Activated naive CD8-positive, alpha-beta T cell treated with anti-CD3 and anti-CD28 coated beads, Interleukin-2, amount 10 ng/mL, durations not matched to agents 7 days and 5 days (primary cell): ENCODE measurements around the gene EIF5AL1. TPM values are rescaled to one million over a fixed set of nuclear protein-coding genes. Genes with fewer than 3 reads are reported as not detected.
A peak's percentile ranks its signal among the peaks of the same experiment; 100 is the strongest.
"Not testable (repeated sequence)": the region's sequence is repeated elsewhere in the genome, so short reads cannot be mapped to it uniquely, and the experiment has no call there.

Experiments
- ATAC-seq: fragments of 150-1000 bp; cut with Tn5 transposase; one replicate; pipeline ENCODE4 v1.10.0; 2021; ENCODE audit warnings: low read depth, moderate library complexity
- POLR2A ChIA-PET: fragments of 350-600 bp; sonication (Branson Sonifier 250); formaldehyde crosslinking; loops from one replicate; lab custom pipeline; 2021; ENCODE audit warnings: antibody characterized with exemption; lab: Charles Lee
- DNase-seq: peaks from one replicate; pipeline ENCODE4 v3.0.0; 2021
- H3K27ac Mint-ChIP-seq: one replicate; pipeline ENCODE4 v1.8.0; 2022; ENCODE audit warnings: mild to moderate bottlenecking, mixed read lengths
- H3K27me3 Mint-ChIP-seq: one replicate; pipeline ENCODE4 v1.8.0; 2022; ENCODE audit warnings: mild to moderate bottlenecking, moderate library complexity, mixed read lengths
- H3K36me3 Mint-ChIP-seq: one replicate; pipeline ENCODE4 v1.8.0; 2021; ENCODE audit warnings: mild to moderate bottlenecking, mixed read lengths
- H3K4me1 Mint-ChIP-seq: one replicate; pipeline ENCODE4 v1.8.0; 2021; ENCODE audit warnings: mixed read lengths
- H3K4me3 Mint-ChIP-seq: one replicate; pipeline ENCODE4 v1.8.0; 2022; ENCODE audit warnings: mild to moderate bottlenecking, moderate library complexity, mixed read lengths
- H3K9me3 Mint-ChIP-seq: one replicate; pipeline ENCODE4 v1.8.0; 2021; ENCODE audit warnings: mixed read lengths
- total RNA-seq, 2 experiments: library from RNA; stranded (reverse); gene quantifications; one replicate each; pipeline ENCODE4 v1.2.3, GENCODE V29; 2021

Gene EIF5AL1
- total RNA-seq, 2 experiments from 2014 or later = 0.94 TPM

DNA sequence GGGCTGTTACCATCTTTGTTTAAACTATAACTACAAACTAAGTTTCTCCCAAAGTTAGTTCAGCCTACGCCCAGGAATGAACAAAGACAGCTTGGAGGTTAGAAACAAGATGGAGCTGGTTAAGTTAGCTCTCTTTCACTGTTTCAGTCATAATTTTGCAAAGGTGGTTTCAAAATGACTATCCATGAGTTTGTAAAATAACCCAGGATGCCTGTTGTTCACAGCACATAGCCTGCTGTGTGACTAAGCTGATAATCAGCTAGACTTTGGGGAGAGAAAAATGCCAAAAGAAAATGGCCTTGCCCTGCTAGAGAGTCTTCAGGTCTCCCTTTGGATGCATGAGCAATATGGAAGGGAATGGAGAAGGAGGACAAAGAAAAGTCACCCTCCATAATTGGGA, 28.6 kb downstream of the EIF5AL1 start:
- POLR2A ChIA-PET, H3K36me3 Mint-ChIP-seq, H3K27me3 Mint-ChIP-seq, H3K4me1 Mint-ChIP-seq, H3K27ac Mint-ChIP-seq, DNase-seq, H3K4me3 Mint-ChIP-seq, H3K9me3 Mint-ChIP-seq: not testable (repeated sequence)
- ATAC-seq = peak; percentile 44

DNA sequence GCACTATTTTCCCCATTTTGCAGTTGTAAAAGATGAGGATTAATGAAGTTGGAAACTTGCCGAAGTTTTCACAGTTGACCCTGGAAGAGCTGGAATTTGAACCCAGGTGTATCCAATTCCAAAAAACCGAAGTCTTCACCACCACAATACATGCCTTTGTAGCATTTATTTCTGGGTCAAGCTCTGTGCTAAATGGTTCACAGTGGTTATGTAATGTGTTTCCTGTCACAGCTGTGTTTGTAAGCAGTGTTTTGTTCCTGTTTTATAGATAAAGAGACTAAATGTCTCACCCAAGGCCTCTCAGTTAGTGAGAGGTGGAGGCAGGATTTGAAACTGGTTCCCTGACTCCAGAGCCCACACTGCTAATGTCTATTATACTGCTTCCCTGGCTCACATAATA, 30.3 kb downstream of the EIF5AL1 start:
- Mint-ChIP-seq H3K4me1 (peaks cover 9% of the 10 kb centered on the region), H3K27ac (no peak overlapping the region), H3K4me3 (no peak overlapping the region), H3K9me3 (no peaks in the 10 kb centered on the region), H3K36me3 (peaks cover 6% of the 10 kb centered on the region), H3K27me3 (peaks cover 5% of the 10 kb centered on the region)
- POLR2A ChIA-PET = no interaction called here
- ATAC-seq (no peak), DNase-seq (no peak)

DNA sequence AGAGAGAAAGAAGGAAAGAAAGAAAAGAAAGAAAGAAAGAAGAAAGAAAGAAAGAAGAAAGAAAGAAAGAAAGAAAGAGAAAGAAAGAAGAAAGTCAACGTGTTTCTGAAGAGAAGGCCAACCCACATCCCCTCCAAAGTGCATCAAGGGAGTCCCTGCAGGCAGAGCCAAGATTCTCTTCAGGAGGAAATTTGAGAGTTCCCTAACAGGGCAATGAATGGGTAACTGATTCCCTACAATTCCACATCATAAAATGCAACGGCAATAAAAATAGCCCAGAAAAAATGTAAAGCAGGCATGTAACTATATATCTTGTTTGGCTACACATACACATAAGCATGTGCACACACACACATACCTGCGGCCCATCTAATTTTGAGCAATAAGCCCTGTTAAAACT, 32.1 kb downstream of the EIF5AL1 start:
- H3K27me3 Mint-ChIP-seq, H3K36me3 Mint-ChIP-seq, ATAC-seq, DNase-seq, H3K27ac Mint-ChIP-seq, H3K4me3 Mint-ChIP-seq, H3K9me3 Mint-ChIP-seq, POLR2A ChIA-PET: not testable (repeated sequence)
- peaks cover 17% of the 10 kb centered on the region for H3K4me1 Mint-ChIP-seq

DNA sequence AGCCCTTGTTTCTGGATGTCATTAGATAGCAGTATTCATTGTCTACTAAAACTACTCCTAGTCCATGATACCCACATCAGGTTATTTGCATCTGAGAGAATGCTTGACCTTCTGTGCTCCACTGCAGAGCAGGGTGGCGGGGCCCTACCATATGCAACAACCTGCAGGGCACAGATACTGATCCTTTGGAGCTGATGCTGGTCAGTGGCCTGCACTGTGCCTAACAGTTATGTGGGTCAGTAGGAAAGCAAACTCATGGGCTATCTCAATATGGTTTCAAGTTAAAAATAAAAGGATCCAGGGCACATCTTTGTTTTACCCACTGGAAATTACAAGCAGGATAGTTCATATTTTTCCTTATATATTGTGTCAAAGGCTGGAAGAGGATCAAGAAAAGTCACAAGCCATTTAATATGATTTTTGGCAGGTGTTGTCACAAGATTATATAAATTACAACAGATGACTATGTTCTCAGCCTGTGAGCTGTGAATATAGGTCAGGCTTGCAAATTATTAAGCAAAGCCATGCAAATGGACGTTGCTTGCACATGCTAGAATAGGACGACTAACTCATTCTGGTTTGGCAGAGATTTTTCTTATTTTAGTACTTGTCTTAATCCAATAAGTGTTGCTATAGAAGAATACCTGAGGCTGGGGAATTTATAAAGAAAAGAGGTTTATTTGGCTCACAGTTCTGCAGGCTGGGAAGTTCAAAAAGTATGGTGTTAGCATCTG, 32.8 kb downstream of the EIF5AL1 start:
- H3K27me3 Mint-ChIP-seq, H3K9me3 Mint-ChIP-seq, ATAC-seq, H3K27ac Mint-ChIP-seq, H3K4me3 Mint-ChIP-seq, DNase-seq, H3K36me3 Mint-ChIP-seq, POLR2A ChIA-PET: not testable (repeated sequence)
- H3K4me1 Mint-ChIP-seq = peaks cover 17% of the 10 kb centered on the region

DNA sequence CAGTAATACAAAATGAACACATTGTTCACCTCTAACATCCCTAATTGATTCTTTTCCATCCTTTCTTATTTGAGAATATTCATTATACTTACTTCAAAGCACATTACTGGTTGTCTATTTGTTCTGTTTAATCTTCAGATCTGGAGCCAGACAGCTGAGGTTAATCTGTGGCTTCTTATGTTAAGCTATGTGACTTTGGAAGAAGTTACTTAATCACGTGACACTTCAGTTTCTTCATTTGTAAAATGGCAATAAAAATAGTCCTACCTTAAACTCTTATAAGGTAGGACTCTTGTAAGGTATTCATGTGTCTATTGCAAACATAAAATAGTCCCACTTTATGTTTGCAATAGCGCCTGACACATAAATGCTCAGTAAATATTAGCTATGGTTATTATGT, 34.8 kb downstream of the EIF5AL1 start:
- H3K36me3 Mint-ChIP-seq, ATAC-seq, H3K27me3 Mint-ChIP-seq, H3K4me3 Mint-ChIP-seq, H3K27ac Mint-ChIP-seq, H3K9me3 Mint-ChIP-seq, POLR2A ChIA-PET, DNase-seq: not testable (repeated sequence)
- H3K4me1 Mint-ChIP-seq = peaks cover 17% of the 10 kb centered on the region

DNA sequence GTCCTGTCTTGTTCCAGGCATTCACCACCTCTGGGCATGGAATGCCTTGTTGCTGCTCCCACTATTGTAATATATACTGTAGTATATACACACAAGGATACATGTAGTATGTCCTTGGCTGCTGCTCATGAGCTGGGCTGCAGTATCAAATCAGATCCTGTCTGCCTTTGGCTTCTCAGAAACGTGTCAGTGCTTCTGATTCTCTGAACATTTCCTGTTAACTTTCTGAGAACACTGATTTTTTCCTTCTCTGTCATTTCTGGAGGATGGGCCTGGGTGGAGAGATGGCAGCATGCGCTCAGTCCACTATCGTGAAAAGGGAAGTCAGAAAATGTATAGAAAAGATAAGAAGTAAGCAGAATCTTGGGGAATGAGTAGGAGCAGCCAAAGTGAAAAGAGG, 35.6 kb downstream of the EIF5AL1 start:
- POLR2A ChIA-PET = no interaction called here
- Mint-ChIP-seq H3K9me3 (no peaks in the 10 kb centered on the region), H3K36me3 (peaks cover 6% of the 10 kb centered on the region), H3K27ac (peak overlapping the region; percentile 61), H3K27me3 (peaks cover 5% of the 10 kb centered on the region), H3K4me1 (peaks cover 21% of the 10 kb centered on the region), H3K4me3 (peak overlapping the region; percentile 60)
- peak; percentile 89 for ATAC-seq
- DNase-seq = no peak

DNA sequence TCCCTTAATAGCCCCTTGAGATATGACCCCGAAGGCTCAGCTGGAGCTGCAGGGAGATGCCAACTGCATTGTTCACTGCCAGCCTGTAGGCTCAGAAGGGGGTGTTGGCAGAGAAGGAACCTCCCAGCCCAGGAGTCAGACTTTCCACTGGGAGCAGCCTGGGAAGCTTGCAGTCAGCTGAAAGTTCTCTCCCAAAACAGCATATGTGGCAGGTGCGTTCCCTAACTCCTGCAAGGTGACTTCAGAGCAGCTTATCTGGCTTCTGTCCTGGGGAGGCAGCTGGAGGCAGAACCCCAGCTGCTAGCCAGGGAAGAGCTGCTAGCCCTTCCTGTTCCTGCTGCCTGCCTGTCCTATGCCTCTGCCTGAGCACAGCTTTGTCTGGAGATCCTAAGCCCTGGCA, 39.8 kb downstream of the EIF5AL1 start:
- ATAC-seq (no peak), DNase-seq (no peak)
- no peak overlapping the region for H3K4me3 Mint-ChIP-seq
- peaks cover 16% of the 10 kb centered on the region for H3K4me1 Mint-ChIP-seq
- no peaks in the 10 kb centered on the region for H3K36me3 Mint-ChIP-seq
- POLR2A ChIA-PET = no interaction called here
- H3K9me3 Mint-ChIP-seq = no peaks in the 10 kb centered on the region
- no peak overlapping the region for H3K27ac Mint-ChIP-seq
- peaks cover 3% of the 10 kb centered on the region for H3K27me3 Mint-ChIP-seq

DNA sequence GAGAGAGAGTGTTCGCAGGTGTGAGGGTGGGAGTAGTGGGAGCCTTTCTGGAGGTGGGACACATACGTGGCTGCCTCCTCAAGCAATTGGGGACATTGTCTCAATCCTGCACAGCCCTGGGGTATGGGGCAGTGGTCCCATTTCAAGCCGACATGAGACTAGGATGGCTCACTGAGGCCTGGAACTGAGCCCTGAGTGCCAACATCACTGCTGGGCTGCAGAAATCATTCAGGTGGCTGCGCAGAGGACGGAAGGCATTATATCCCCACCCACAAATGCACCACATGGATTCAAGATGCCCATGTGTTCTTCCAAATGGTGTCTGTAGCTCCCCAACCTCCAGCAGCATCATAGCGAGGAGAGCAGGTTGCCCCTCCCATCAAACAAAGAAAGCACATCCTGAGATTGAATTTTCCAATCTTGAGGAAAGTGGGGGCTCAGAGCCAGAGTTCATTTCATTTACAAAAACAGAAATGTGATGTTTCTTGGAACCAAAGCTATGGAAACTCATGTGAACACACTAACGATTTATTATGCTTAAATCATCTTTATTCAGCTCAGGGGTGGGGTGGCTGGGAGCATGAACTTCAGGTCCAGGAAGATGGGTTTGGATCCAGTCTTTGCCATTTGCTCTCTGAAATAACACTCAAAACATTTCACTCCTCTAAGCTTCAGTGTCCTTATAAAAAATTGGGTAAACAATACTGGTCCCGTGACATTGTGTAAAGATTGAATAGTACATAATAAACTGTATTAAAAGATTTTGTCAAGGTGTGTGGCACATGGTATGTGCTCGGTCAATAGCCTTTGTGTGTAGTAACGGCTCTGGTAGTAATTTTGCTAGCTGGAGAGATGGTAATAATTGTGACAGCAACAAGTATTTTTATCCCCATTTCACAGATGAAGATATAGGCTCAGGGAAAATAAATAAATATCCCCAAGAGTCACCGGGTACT, 43.3 kb downstream of the EIF5AL1 start:
- Mint-ChIP-seq H3K36me3 (no peaks in the 10 kb centered on the region), H3K4me3 (no peak overlapping the region), H3K27ac (no peak overlapping the region), H3K27me3 (peaks cover 3% of the 10 kb centered on the region), H3K4me1 (peaks cover 5% of the 10 kb centered on the region), H3K9me3 (no peaks in the 10 kb centered on the region)
- ATAC-seq (no peak), DNase-seq (no peak)
- POLR2A ChIA-PET = no interaction called here

DNA sequence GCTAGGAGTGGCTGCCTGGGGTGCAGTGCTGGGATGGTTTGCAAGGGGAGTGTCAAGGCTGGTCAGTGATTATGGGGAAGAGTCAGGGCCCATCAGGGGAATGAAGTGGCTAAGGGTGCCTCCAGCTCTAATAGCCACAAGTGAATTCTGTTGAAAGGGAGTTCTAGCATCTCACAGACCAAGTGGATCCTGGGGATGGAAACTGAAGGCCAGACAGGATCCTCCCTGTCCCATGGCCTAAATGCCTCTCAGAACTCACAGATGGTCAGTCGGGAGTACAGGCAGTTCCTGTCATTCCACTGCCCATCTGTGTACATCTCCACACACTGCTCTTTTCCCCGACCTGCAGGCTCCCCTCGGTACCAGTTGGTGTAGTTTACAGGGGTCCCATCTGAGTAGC, 44.6 kb downstream of the EIF5AL1 start:
- H3K27ac Mint-ChIP-seq, H3K4me3 Mint-ChIP-seq, ATAC-seq, H3K9me3 Mint-ChIP-seq, H3K4me1 Mint-ChIP-seq, DNase-seq, H3K36me3 Mint-ChIP-seq, POLR2A ChIA-PET, H3K27me3 Mint-ChIP-seq: not testable (repeated sequence)

DNA sequence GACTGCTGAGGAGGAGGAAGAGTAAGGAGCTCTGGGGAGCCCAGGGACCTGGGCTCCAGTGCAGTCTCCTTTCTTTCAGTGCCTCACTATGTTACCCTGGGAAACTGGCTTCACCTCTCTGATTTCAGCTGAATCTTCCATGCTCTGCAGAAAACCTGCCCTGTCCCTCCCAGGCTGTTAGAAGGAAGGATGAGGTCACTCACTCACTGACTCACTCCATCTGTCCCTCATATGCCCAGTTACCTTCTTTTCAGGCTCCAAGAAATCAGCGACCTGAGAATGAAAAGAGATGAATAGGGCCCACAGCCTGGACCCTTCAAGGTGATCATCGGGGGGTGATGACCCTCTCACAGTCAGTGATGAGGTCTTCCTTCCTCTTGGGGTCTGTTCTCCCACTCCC, 47.4 kb downstream of the EIF5AL1 start:
- H3K27ac Mint-ChIP-seq = no peak overlapping the region

DNA sequence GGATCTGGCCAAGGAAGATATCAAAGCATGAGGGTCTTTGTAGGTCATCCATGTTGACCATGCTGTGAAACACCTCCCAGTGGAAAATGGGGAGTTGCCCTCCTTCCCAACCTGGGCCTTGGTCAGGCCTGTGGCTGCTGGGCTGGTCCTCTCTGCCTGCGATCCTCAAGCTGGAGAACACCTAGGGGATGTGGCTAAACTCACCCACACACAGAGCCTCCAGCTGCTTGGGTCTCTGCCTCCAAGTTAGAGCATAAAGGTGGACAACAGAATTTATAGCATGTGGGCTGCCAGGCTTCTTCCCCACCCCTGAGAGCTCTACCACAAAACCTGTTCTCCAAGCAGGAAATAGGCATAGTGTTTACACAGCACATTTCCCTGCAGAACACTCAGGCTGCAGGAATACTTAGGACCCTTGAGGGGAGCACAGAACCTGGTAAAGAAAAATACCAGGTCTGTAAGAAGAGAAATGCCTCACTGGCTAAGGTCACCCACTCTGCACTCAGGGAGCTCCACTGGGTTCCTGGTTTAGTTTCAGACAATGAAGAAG, 47.9 kb downstream of the EIF5AL1 start, which contains the start of gene SFTPA2:
Gene SFTPA2, minus strand, starts transcription at position 248 of the 550 bp plus-strand sequence. CDS start 924 bp downstream, outside the sequence.
- no peak for ATAC-seq
- no peak within 1 kb of the TSS for H3K4me3 Mint-ChIP-seq

More for the DNA sequence above, 47.4 kb downstream of the EIF5AL1 start:
- no peaks in the 10 kb centered on the region for H3K9me3 Mint-ChIP-seq
- peaks cover 7% of the 10 kb centered on the region for H3K4me1 Mint-ChIP-seq
- ATAC-seq (no peak), DNase-seq (no peak)
- POLR2A ChIA-PET = no interaction called here
- H3K27me3 Mint-ChIP-seq = peaks cover 17% of the 10 kb centered on the region
- no peaks in the 10 kb centered on the region for H3K36me3 Mint-ChIP-seq
- H3K4me3 Mint-ChIP-seq = no peak overlapping the region

DNA sequence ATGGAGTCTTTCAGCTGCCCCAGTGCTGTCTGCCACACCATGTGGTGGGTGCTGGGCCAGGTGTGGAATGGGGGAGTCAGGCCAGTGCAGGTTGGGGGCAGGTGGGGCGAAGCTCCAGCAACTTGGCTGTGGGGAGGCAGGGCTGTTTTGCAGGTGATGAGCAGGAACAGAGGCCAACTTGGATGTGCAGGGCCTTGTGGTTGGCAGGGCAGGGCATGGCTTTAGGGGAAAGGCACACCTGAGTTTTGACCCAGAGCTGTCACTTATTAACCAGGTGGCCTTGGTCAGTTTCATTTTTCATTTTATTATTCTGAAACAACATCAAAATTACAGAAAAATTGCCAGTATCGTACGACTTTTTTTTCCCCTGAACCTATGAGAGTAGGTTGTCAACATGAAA, 48.9 kb downstream of the EIF5AL1 start:
- Mint-ChIP-seq H3K36me3 (no peaks in the 10 kb centered on the region), H3K4me1 (peaks cover 7% of the 10 kb centered on the region), H3K27ac (no peak overlapping the region), H3K9me3 (no peaks in the 10 kb centered on the region), H3K27me3 (peaks cover 20% of the 10 kb centered on the region), H3K4me3 (no peak overlapping the region)
- ATAC-seq (no peak), DNase-seq (no peak)
- POLR2A ChIA-PET = no interaction called here

More for the DNA sequence above, 47.9 kb downstream of the EIF5AL1 start, which contains the start of gene SFTPA2:
- no peak for DNase-seq
- Mint-ChIP-seq H3K4me1 (peaks cover 7% of the 10 kb centered on the region), H3K27ac (no peak within 1 kb of the TSS), H3K9me3 (no peaks in the 10 kb centered on the region), H3K27me3 (peaks cover 17% of the 10 kb centered on the region), H3K36me3 (no peaks in the 10 kb centered on the region)
- POLR2A ChIA-PET = no interaction called here

DNA sequence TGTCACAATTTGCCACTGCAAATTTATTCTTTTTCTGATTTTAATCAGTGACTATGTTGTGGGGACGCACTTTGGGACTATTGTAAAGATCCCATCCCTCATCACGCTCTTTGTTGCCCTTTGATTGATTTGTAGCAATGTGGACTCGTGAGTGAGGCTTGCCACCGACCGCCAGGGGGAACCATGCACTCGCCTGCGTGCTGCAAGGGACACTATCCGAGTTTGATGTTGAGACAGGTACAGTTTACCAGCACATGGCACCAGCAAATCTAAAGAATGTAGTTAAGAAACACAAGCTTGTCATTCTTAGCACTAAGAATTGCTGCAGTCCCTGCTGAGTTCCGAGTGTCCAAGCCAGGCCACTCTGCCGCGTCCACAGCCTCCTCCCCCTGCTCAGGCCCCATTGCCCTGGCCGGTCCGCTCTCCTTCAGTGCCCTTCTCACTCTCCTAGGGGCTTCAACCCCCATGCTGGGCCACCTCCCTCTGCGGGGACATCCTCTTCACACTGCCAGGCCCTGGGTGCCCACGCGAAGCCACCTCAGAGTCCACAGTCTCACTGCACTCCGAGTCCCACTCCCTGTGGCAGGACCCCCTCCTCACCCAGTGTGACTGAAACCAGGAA, 49.9 kb downstream of the EIF5AL1 start:
- DNase-seq = peak; percentile 75
- H3K4me1 Mint-ChIP-seq = peaks cover 7% of the 10 kb centered on the region
- H3K4me3 Mint-ChIP-seq = no peak overlapping the region
- H3K36me3 Mint-ChIP-seq = no peaks in the 10 kb centered on the region
- no peaks in the 10 kb centered on the region for H3K9me3 Mint-ChIP-seq
- no peak overlapping the region for H3K27ac Mint-ChIP-seq
- POLR2A ChIA-PET = no interaction called here
- peaks cover 27% of the 10 kb centered on the region for H3K27me3 Mint-ChIP-seq
- peak; percentile 85 for ATAC-seq
